GM19467 (cell line): ENCODE measurements around the gene CBARP.

ENCODE experiments used
- ATAC-seq: cut with Tn5 transposase; IDR thresholded peaks from one replicate; pipeline ENCODE4 v1.9.1; 2021; ENCODE audit warnings: mild to moderate bottlenecking, moderate library complexity; ENCODE audit not compliant: unreplicated experiment

Gene CBARP

GRCh38 chr19:1239796-1240737 lies 2.3 kb upstream of the CBARP start:
- peak; percentile 26 for ATAC-seq

- no peak for ATAC-seq
Observed at GRCh38 chr19:1239420-1239795, 1.6 kb upstream of the CBARP start.

GRCh38 chr19:1238369-1239303 lies 831 bp upstream of the CBARP start:
- ATAC-seq = no peak

- no peak for ATAC-seq
Observed at GRCh38 chr19:1237027-1237659, 662 bp downstream of the CBARP start.

- no peak for ATAC-seq
Observed at GRCh38 chr19:1236576-1236975, 1.2 kb downstream of the CBARP start.

GRCh38 chr19:1235625-1236538 lies 1.9 kb downstream of the CBARP start:
- no peak for ATAC-seq

- ATAC-seq = no peak
Observed at GRCh38 chr19:1234955-1235380, 2.8 kb downstream of the CBARP start.

GRCh38 chr19:1234051-1234954 lies 3.5 kb downstream of the CBARP start:
- no peak for ATAC-seq

- no peak for ATAC-seq
Observed at GRCh38 chr19:1233115-1233667, 4.6 kb downstream of the CBARP start.

- ATAC-seq = no peak
Observed at GRCh38 chr19:1232652-1233072, 5.1 kb downstream of the CBARP start.

GRCh38 chr19:1231729-1232637 lies 5.8 kb downstream of the CBARP start:
- ATAC-seq = no peak

GRCh38 chr19:1230783-1231489 lies 6.9 kb downstream of the CBARP start:
- no peak for ATAC-seq

GRCh38 chr19:1229924-1230782 lies 7.7 kb downstream of the CBARP start:
- ATAC-seq = no peak

GRCh38 chr19:1229056-1229923 lies 8.5 kb downstream of the CBARP start:
- no peak for ATAC-seq
